ENCODE results near the gene G6PD.

DNA sequence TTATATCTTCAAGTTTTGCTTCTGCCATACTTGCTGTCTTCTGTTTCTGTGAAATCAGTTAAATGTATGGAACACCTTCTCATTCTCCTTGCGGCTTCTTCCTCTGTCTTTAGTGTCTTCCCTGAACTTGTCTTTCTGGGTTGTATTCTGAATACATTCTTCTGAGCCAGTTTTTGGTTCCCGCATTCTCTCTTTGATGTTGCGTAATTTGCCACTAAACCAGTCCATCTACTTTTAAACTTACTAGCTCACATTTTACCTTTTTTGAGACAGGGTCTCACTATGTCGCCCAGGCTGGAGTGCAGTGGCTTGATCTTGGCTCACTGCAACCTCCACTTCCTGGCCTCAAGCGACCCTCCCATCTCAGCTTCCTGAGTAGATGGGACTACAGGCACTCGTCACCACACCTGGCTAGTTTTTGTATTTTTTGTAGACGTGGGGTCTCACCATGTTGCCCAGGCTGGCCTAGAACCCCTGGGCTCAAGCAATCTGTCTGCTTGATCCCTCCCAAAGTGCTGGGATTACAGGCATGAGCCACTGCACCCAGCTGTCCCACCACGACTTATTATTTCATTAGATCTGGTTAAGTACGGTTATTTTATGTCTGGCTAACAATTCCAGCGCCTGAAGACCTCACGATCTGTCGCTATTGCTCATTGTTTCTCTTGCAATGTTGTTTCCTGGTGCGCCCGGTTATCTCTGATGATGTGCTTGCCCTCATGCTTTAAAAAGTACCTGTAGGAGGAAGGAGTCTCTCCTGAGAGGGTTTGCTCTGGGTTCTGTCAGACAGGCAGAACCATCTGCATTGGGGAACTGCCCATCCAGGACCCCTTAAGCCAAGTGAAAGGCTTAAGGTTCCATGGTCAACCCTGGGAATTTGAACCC is 20.8 kb downstream of the G6PD start:
- TF ChIP-seq POLR2A (IDR thresholded peaks at IDR 0.05; ENCODE audit: low read depth, low read length) (no peak), CTCF (IDR thresholded peaks at IDR 0.05; ENCODE audit: extremely low read depth in 1 of 2, insufficient read depth in 1 of 2, low read depth in 1 of 2, low read length in 2 of 2) (no peak), FOS (IDR thresholded peaks at IDR 0.05; ENCODE audit: borderline replicate concordance, insufficient read depth, low read length) (no peak), POLR2AphosphoS5 (IDR thresholded peaks at IDR 0.05; ENCODE audit: insufficient read depth, low read depth, low read length) (no peak), MAX (IDR thresholded peaks at IDR 0.05; ENCODE audit: insufficient read depth, insufficient read length) (no peak)
